SW 1271 (cell line): ENCODE results near the gene P4HB.
A peak's percentile ranks its signal among the peaks of the same experiment; 100 is the strongest.

Experiments
- DNase-seq, 2 experiments: peaks; one replicate each; lab custom pipeline; 2025; lab: John Stamatoyannopoulos, UW

Gene P4HB

DNA sequence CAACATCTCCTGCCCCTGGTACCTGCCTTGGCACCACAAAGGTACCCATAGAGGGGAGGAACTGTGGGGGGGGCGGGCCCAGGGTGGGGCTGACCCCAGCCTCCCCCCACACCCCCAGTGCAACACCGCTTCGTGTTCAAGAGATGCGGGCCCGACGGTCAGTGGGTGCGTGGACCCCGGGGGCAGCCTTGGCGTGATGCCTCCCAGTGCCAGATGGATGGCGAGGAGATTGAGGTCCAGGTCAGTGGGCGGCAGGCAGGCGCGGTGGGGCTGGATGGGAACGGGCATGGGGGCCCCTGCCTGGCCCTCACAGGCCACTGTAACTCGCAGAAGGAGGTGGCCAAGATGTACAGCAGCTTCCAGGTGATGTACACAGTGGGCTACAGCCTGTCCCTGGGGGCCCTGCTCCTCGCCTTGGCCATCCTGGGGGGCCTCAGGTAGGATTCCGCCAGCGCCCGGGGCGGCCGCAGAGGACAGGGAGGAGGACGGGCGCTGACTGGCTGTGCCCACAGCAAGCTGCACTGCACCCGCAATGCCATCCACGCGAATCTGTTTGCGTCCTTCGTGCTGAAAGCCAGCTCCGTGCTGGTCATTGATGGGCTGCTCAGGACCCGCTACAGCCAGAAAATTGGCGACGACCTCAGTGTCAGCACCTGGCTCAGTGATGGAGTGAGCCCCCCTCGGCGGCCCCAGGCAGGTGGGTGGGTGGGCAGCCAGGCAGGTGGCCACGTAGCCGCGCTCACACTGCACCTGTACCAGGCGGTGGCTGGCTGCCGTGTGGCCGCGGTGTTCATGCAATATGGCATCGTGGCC lies 49.2 kb downstream of the P4HB start:
- DNase-seq = no peak

DNA sequence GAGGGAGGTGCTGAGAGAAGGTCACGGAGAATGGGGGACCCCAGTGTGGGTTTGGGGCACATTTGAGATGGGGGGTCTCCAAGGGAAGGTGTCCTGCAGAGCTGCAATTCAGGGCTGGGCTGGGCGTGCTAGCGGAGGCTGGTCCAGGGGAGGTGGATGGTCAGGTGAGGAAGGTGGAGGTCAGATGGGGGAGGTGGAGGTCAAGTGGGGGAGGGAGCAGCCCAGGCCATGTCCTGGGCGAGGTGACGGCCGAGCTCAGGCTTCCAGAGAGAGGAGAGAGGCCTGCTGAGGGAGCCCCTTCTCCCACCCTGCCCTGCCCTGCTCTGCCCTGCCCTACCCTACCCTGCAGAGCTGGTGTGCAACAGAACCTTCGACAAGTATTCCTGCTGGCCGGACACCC lies 49.9 kb downstream of the P4HB start:
- DNase-seq = no peak

DNA sequence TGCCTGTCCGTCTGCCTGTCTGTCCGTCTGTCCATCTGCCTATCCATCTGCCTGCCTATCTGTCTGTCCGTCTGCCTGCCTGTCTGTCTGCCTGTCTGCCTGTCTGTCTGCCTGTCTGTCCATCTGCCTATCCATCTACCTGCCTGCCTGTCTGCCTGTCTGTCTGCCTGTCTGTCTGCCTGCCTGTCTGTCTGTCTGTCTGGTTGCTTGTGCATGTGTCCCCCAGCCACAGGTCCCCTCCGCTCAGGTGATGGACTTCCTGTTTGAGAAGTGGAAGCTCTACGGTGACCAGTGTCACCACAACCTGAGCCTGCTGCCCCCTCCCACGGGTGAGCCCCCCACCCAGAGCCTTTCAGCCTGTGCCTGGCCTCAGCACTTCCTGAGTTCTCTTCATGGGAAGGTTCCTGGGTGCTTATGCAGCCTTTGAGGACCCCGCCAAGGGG lies 50.8 kb downstream of the P4HB start:
- DNase-seq = no peak

DNA sequence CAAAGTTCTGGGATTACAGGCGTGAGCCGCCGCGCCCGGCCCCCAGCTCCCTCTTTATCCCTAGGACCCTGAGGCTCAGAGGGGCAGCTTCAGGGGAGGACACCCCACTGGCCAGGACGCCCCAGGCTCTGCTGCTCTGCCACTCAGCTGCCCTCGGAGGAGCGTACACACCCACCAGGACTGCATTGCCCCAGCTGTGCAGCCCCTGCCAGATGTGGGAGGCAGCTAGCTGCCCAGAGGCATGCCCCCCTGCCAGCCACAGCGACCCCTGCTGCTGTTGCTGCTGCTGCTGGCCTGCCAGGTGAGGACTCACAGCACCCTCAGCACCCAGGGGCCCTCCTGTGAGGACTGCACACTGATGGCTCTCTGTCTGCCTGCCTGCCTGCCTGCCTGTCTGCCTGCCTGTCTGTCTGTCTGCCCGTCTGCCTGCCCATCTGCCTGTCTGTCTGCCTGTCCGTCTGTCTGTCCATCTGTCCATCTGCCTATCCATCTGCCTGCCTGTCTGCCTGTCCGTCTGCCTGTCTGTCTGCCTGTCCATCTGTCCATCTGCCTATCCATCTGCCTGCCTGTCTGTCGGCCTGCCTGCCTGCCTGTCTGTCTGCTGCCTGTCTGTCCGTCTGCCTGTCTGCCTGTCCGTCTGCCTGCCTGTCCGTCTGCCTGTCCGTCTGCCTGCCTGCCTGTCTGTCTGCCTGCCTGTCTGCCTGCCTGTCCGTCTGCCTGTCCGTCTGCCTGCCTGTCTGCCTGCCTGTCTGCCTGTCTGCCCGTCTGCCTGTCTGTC lies 51.4 kb downstream of the P4HB start:
- peak in 1 of 2 experiments; percentile 20 for DNase-seq

DNA sequence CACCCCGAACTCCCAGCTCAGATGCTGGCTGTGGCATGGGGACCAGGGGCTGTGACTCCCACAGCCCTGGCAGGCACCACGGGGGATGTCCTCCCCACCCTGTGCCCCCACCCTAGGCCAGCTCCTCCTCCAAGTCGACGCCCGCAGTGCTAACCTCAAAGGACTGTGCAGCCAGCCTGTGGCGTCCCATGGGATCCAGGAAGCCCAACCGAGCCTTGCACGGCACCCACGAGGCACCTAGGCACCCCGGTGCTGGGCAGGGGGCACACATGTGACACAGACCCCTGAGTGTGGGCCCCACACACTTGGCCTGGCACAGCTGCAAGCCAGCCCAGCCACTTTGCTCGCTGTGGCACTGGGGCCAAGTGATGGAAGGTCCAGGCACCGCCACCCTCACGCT lies 52.5 kb downstream of the P4HB start:
- no peak for DNase-seq

DNA sequence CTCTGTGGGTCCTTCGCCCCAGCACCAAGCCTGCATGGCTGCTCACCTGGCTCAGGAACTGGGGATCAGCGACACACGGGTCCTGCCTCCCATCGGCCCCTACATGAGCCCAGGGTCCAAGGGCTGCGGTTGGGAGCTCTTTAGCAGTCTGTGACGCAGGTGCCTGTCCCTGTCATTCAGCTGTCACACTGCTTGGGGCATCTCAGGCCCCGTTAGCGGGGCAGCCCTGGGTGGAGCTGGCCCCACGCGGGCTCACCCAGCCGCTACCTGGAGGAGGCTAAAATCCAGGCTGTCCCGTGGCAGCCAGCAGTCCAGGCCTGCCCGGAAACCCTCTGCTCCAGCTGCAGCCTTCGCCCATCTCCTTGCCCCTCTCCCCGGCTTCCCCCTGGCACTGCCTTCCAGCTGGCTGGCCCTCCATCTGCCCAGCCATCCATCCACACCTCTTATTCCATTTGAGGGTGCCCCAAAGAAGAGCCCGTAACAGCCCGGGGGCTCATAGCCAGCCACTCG lies 53.1 kb downstream of the P4HB start:
- no peak for DNase-seq

DNA sequence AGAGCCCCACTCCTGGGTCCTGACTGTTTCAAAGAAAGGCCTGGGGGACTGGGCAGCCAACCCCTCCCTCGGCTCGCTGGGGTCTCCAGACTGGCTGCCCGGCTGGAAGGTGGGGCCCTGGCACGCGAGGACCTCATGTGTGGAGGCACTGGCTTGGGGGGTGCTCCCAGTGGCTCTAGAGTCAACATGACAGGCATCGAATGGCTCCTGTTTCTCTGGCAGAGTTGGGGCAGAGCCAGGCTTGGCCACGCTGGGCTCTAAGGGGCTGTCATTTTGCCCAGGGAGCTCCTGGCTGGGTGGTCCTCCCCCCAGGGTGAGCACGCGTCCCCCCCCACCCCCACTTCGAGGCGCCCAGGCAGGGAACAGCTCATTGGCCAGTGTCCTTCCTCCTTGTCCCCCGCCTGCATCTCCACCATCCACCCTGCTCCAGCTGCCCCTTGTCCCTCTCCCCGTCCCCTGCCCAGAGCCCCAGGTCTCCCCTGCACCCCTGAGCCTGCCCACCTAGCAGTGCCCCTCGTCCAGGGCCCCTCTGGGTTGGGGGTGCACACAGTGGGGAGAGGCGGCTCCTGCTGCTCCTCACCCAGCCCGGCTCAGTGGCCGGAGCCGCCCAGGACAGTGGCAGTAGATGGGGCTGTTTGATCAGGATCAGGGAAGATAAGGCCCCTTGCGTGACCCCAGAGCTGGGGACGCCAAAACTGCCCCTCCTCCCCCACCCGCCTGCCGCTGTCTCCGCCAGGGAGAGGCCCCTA lies 53.7 kb downstream of the P4HB start:
- DNase-seq = no peak

DNA sequence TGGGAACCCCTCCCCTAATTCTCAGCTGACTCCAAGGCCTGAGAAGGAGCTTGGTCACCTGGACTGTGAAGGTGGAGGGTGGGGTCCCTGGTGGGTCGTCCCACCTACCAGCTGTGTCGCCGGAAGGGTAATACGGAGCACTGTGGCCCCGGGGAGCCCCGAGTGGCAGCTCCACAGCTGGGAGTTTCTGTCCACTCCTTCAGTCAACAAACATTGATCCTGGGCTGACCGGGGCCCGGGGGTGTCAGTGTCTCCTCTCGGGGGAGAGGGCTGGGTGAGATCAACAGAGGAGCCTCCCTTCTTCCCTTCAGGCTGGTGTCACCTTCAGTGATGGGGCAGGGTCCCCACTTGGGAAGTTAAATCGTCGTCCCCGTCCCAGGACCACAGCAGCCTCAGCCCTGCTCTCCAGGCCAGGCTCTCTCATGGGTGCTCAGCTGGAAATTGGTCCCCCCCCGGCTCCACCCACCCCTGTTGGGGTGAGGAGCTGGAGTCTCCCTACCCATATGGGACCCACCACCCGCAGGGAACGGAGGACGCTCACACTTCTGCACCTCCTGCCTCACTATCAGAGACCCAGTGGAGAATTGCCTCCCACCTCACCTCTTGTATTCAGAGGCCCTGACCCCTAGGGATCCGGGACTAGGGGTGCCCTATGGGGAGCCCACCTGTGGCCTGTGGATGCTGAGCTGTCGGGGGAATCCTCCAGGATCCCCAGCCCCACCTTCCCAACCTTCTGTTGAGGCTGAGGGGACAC lies 54.5 kb downstream of the P4HB start:
- no peak for DNase-seq

DNA sequence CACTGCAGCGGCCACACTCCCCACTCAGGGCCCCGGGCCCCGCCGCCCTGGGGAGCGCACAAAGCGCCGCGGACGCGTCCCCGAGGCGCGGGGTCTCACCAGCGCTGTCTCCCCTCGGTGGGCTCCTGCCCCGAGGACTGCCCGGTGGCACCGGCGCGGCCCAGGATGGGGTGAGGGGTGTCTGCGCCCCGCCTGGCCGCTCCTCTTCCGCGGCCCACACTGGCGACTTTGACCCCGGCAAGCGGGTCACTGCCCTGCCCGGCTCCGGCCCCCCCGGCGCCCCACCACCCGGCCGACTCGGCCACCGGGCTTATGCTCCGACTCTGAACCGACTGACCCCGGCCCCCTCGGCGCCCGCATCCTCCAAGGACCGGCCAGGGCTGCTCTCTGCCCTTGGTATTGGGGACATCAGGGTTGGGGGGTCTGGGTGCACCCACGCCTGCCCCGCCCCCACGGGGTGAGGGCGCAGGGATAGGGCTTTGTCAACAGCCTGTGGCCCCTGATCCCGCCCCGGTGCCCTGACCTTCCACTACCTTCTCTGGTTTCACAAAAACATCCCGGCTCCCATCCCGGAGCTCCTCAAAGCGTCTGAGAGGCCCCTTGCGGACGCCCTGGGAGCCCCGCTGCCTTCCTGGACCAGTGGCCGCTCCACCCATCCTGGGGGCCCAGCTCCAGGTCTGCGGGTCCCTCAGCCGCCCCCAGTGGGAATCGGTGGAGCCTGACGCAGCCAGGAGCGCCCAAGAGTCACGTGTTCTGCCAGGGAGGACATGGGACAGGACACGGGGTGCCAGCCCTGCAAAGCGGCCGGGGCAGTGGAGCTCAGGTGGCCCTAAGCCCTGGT lies 55.6 kb downstream of the P4HB start:
- DNase-seq = no peak

DNA sequence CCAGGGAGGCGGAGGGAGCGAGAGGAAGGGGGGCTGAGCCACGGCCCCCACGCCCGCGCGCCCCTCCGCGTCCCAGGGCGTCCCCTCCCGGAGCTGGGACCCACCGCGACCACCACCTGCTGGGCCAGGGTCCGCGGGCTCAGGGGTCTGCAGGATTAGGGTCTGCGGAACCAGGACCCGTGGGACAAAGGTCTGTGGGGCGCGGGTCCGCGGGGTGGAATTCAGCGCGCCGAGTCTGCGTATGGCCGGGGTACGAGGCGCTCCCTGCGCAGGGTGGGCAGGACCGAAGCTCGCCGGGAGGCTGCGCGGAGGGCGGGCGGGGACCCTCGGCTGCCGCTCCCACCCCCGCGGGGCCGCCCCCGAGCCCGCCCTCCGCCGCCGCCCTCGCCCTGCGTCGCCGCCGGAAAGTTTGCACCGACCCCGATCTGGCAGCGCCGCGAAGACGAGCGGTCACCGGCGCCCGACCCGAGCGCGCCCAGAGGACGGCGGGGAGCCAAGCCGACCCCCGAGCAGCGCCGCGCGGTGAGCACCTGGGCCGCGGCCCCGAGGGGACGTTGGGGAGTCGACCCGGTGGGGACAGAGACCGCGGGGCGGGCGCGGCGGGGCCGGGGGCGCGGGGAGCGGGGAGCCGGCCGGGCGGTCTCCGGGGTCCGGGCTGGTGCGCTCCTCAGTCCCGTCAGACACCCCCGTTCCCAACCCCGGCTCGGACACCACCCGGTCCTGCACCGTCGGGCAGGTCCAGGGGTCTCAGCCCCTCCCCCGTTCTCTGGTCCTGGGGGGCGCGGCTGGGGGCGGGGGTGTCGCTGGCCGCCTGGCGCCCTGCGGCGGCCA lies 56.4 kb downstream of the P4HB start, which contains the start of gene GCGR:
TSS of gene GCGR (plus strand) at position 423 of the 831 bp plus-strand sequence. CDS start 4,869 bp downstream, outside the sequence.
- no peak for DNase-seq

DNA sequence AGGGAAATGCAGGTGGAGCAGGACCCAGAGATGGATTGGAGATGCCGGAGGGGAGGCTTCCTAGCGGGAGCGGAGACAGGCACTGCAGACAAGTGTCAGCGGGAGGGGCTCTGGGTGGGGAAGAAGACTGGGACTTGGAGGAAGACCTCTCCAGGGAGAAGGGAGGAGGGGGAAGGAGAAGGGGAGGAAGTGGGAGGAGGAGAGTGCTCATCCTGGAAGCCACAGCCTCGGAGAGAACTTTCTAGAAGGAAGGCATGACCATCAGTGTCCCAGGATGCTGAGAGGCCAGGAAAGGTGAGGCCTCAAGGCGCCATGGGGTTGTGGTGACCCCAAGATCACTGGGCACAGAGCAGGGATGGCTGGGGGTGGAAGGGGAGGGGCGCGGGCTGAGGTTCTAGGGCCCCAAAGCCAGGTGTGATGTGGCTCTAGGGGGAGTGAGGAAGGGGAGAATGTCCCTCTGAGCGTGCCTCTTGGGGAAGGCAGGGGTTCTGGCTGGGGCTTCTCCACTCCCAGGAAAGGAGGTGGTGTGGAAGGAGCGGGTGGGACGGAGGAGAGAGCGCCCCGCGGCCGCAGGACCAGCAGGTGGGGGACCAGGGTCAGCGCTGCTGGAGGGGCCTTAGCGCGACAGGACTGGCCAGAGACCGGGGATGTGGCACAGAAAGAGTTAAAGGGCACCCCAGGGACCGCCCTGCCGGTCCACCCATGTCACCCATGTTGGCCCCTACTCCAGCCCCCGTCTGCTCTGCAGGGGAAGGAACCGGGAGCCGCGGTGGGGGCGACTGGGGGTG lies 57.3 kb downstream of the P4HB start:
- DNase-seq = no peak

DNA sequence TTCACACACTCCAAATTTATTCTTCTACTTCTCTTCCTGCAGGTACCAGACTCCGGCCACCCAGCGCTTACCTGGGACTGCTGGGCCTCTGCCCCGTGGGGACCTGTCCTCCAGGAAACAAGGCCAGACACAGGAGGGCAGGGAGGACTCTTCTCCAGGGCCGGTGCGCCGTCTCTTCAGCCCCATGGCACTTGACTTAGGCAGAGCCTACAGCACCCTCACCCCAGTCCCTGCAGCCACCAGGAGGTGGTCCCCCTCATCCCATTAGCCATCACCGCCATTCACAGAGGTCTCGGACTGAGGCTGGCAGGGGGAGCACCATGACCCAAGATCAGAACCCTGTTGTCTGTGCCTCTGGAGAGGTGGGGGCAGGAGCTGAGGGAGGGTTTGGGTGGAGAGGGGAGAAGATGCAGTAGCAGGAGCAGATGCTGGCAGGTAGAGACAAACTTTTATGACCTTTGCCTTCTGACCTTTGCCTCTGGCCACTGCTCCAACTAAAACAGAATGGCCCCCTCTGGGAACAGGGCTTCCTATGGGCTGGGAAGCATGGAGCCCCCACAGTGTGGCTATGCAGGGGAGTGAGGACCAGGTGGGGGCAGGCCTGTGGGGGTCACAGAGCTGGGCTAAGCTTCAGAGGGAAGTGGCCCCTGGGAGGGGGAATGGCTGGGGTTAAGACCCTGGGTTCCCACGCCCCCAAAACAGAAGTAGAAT lies 58.1 kb downstream of the P4HB start:
- no peak for DNase-seq

DNA sequence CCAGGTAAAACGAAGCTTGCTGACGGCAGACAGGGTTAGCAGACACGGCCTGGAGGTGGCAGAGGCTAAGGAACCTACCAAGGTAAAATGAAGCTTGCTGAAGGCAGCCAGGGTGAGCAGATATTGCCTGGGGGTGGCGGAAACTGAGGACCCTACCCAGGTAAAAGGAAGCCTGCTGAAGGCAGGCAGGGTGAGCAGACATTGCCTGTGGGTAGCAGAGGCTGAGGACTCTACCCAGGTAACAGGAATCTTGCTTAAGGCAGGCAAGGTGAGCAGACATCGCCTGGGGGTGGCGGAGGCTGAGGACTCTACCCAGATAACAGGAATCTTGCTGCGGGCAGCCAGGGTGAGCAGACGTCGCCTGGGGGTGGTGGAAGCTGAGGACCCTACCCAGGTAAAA lies 59.0 kb downstream of the P4HB start:
- no peak for DNase-seq

DNA sequence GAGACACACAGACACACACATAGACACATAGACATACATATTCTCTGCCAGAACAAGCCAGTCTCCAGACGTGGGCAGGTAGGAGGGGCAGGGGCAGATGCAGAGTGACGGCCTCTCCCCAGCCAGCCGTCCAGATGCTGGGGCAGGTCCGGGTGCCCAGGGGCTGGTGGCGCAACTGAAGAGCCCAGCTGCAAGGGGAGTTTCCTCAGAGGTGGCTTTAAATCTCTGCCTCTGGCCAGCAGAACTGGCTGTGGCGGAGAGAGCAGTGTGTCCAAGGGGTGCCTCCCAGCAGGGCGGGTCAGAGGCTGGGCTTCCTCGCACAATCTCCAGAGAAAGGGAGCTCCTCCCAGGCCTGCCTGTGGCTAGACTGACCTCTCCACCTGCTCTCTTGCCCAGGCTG lies 65.8 kb downstream of the P4HB start:
- no peak for DNase-seq

DNA sequence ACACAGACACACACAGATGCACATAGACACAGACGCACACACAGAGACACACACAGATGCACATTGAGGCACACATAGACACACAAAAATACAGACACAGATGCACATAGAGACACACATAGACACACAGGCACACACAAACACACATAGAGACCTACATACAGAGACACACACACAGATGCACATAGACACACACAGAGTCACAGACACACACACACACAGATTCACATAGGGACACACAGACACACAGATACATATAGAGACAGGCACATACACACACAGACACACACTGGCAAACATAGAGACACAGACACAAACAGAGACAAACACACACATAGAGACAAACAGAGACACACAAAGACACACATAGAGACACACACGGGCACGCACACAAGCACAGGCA lies 66.3 kb downstream of the P4HB start:
- no peak for DNase-seq
